HUDEP-2 (cell line): ENCODE results near the gene ATP8A1.
A peak's percentile ranks its signal among the peaks of the same experiment; 100 is the strongest.

Source experiments
- DNase-seq, 76 experiments: peaks; one replicate each; lab custom pipeline; 2025; ENCODE audit not compliant: unreplicated experiment in 76 of 76; lab: John Stamatoyannopoulos, UW

Gene ATP8A1

DNA sequence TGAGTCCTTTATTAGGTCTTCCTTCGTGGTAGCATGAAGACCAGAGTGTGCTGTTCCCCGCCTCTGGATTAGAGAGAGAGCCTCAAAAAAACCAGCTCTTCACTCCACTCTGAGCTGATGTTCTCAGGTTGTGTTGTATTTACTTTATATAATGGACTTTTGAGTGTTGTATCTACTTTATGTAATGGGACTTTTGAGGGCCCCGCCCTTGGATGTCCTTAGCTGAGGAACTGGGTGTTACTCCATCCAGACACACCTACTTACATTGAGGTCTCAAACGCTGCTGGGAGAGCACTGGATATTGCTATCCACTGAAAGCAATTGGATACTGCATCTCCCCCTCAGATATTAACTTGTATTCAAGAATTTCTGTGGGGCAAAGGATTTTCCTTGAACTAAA, 28.2 kb downstream of the ATP8A1 start:
- no peak for DNase-seq

DNA sequence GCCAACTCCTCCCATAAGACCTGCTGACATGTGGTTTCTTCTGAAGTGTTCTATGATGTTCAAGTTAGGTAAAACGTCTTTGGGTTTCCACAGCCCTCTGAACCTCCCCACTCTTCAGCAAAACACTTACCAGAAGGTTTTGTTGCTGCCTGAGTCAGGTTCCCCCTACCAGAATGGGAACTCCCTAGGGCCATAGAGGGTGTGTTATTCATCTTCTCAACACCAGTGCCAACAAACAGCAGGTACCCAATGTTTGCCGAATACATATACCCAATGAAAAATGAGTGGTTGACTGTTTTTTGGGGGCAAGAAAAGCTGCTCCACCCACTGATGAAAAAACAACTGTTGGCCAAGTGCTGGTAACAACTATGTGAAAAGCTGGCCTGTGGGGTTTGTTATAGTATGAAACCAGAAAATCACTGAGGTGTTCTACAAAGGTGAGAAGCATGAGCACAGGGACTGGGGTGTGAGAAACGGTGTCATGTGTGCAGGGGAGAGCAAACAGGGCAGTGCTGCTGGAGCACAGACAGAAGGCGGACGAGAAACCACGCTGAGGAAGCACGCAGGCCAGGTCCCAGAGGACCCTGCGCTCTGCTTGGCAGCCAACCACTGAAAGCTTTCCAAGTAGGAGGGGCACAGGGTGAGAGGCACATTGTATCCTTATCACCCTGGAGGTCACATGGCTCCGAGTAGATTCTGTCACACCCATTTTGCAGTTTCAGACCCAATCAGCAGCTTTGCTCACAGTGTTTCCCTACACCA, 28.8 kb downstream of the ATP8A1 start:
- DNase-seq: peak in 1 of 76 experiments; percentile 1

DNA sequence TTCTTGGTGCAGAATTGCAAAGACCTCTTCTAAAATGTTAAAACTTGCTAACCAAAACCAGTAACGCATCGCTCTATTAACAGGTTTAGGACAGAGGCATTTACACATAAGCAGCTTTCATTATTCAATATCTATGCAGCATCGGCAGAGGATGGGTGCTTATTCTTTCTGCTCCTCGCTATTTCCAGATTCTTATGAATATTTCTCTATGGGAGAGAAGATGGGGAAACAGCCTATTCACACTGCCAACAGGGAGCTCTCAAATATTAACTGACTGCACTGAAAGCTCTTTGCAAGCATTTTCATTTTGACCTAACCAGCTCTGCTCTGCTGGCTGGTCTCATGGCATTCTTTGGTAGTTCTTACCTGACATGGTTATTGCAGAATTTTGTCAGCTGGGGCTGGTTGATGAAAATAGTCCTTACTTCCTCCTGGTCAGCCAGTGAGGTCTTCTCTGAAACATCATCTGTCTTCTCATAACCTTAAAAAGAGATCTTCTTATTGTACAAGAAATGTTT, 30.2 kb downstream of the ATP8A1 start:
- no peak for DNase-seq

DNA sequence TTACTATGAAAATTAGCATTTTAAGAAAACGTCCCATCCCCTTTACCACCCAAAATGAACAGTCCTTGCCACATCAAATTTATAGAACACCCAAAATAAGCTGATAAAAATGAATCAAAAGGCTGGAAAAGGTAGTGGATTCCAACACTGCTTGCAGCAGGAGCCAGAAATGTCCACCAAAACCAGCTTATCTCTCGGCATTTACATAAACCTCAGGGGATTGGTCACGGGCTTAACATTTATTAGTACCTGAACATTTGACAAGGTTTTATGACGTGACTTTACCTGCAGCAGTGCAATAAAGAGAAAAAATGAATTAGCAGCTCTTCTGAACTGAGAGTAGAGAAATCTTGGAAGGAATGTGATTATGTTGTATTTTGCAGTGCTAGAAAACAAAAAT, 31.6 kb downstream of the ATP8A1 start:
- DNase-seq: no peak

DNA sequence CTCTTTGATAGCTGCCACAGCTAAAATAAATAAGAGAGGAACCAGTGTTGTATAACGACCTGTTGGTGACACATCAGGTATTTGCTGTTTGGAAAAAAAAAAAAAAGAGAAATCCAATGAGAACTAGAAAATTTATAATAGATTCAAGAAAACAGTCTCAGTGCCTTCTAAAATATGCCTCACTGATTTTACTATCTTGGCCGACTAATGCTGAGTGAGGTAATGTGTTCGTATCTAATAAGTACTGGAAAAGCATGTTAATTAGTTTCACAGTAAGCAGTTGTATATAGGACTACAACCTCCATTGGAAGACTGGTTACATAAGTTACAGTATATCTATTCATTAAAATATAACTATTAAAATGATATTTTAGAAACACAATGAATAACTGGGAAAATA, 32.4 kb downstream of the ATP8A1 start:
- DNase-seq: no peak

DNA sequence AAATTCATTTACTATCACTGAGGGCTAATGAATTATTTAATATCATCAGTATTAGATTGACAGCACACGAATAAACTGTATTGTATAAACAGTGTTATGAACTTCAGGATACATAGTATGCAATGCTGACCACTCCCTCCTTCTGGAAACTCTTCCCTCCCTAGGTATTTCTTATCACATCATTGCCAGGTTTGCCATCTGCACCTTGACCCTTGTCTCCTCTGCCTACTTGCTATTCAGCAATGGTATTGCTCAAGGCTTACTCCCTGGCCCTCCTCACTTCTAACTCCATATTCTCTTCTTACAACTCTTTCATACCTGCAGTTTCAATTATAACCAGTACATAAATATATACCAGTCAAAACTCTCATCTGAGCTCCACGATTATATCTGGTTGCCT, 38.9 kb downstream of the ATP8A1 start:
- no peak for DNase-seq

DNA sequence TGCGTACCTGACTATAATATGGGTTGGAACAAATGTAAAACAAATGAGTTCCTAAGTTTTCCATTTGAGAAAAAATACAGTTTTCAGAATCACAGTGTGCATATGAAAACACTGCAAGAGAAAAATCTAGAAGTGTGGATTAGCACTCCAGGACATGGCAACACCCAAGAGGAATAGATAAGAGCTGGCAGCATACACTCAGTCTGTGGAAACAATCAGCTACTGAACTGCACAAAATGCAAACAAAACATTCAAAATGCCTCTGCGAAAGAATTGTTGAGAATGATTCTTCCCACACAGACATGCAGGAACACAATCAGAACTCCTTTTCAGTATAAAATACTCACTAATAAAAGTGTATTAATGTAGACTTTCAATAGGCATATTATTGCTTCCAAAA, 39.9 kb downstream of the ATP8A1 start:
- DNase-seq: no peak

DNA sequence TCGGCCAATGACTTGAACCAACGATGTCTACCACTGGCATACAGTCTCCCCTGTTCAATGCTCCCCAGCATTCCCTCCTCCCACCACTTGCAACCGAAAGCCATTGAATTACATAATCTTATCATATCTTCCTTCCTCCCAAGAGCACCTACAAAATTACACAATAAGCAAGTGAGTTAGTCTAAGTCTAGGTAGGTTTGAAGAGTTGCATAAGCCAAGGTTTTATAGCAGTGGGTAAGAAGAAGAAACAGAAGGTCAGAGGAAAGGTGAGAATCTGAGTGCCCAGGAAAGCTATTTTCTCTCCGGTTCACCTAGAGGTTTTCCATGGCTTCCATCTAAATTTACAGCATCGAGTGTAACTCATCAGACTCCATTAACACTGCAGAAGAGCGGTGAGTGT, 40.3 kb downstream of the ATP8A1 start:
- DNase-seq: no peak

DNA sequence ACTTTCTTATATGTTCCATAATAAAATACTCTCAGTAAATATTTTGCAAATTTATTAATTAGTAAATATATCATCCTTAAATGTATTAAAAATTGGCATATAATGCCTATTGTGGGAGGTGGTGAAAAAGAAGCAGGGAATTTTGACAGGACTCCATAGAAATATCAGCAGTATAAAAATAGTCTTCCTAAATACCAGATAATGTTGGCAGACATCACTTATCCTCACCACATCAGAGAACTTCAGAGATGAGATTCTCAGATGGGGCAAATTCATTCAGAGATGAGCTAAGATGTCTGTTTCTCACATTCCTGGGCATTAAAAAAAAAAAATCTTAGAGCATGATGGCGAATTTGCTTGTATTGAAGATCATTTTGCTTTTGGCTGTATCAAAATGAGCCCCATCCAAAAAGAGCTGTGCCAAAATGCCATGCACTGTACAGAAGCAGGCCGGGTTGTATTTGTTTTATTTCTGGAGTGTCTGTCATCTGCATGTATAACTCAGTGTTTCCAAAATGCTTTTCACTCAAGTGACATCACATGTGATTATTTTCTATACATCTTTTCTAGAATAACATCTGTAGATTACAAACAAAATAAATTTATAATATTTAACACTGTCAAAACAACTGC, 41.7 kb downstream of the ATP8A1 start:
- no peak for DNase-seq

DNA sequence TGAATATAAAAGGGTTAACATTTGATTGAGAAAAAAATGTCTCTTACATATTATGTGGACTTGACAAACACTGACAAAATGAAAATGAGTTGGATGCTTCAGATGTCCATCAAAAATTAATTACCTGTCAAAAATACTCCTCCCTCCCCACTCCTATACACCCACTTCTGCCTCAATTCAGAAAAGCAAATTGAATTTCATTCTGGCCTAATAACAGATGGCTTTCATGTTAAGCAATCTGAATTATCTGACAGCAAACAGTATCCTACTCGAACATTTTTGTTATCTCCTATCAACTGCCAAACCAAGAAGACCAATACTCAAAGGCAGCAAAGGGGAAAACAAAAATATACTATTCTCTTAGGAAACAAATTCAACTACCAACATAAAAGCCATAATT, 44.0 kb downstream of the ATP8A1 start:
- no peak for DNase-seq

DNA sequence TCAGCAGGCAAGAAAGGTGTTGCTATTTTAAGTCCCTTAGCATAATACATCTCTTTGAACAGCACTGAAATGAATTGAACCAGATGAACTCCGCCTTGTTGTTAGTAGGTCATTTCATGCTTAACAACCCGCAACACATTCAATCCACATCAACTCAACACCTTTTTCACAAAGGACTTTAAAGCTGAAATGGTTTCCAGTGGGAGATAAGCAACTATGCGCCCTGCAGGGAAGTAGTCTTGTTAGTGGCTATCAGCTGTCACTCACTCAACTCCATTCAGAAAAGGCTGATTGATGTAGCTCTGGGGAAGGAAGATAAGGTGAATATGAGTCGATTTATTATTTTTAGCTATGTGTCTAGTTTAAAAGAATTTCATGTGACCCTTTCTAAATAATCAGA, 46.0 kb downstream of the ATP8A1 start:
- no peak for DNase-seq

DNA sequence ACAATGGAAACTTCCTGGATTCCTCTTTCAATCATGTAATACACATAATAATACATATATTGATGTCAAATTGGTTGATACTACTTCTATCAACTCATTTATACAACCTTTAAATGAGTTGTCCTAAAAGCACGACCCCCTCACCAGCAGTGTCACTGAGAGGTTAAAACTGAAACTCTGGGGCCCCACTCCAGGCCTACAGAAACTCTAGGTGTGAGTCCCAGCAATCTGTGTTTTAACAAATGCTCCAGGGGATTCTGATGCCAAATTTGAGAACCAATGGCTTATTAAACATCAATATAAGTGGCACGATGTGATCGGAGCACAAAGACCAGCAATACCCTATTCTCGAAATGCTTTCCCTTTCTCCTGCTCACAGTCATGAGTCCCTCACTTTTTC, 47.9 kb downstream of the ATP8A1 start:
- DNase-seq: no peak

DNA sequence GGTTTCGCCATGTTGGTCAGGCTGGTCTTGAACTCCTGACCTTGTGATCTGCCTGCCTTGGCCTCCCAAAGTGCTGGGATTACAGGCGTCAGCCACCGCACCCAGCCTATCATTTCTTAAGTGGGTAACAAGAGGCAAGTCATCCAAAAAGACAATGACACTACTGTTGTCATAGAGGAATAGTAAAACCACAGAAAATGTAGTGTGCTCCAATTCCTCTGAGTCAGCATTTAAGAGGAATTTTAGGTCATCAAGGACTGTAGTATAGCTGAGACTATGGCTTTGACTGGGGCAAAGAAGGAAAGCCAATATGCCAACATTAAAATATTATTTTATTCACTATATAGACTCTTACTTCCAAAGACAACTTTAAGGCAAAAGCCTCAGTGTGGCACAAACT, 48.4 kb downstream of the ATP8A1 start:
- no peak for DNase-seq

DNA sequence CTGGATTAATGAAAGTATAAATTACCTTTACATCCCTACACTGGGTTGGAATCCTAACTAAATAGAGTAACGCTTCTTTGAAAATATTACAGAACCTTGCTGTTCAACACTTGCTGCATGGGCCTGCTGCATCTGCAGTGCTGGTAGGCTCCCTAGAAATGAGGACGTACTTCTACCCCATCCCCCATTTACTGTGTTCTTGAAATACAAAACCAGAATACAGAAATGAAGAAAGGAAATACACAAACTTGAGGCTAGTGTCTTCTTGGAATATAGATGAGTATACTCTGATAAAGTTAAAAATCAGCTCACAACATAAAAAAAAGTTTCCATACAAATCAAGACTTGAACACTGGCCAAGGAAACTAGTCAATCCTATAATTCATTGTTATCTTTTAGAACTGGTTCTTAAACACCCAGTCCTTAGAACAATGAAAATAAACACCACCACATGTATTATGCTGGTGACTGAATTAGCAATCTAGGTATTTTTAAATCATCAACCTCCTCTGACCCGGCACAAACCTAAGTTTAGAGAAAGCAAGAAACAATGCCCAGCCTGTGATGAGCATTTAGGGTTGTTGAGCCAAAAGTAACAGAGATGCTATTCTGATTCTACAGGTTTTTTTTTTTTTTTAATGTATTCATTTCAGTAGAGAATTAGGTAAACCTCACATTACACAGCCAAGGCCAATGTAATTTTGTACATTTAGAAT, 49.7 kb downstream of the ATP8A1 start:
- DNase-seq: no peak

DNA sequence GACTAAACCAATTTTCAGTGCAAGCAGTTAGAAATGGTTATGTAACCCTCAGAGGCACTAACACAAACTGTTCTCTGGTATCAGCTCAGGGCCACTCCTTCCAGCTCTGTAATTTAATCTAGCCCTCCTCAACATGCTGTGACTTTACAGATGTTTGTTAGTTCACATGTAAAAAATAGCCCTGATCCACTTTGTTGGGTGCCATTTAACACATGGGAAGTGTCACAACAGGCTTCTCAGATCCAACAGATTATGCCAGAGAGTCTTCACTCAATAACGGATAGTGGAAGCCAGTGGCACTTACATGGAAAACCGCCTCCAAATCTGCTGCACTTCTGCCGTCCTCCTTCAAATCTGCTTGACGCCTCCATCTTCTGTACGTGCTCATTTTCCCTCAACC, 51.6 kb downstream of the ATP8A1 start:
- DNase-seq: no peak

DNA sequence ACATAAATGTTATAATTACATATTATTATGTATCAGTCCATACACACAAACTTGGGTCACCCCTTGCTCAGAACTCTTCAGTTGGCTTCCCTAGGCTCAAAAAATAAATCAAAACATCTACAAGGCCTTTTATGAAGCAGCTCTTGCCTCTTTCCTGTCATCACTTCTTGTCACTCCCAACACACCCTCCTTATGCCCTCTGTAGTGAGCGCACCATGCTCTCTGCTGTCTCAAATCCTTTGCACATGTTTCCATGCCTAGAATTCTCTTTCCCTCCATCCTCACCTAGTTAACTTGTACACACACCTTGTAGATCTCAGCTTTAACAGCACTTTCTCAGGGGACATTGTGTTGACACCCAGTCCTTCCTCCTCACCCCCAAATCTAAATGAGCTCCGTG, 53.0 kb downstream of the ATP8A1 start:
- no peak for DNase-seq

DNA sequence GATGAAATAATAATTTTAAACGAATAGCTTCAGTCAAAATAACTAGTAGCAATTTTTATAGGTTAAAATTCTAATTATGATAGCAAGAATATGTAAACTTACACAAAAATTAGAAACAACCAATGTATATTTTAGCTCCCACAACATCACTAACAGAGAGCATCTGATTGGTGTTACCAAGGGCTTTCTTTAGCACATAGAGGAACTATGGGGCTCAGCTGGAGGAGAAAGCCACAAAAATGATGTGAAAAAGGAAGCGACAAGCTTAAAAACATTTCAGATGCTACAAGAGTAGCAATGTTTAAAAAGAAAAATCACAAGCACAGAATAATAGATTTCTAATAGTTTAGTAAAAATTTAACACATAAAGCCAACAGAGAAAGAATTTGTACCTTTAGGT, 56.3 kb downstream of the ATP8A1 start:
- no peak for DNase-seq

DNA sequence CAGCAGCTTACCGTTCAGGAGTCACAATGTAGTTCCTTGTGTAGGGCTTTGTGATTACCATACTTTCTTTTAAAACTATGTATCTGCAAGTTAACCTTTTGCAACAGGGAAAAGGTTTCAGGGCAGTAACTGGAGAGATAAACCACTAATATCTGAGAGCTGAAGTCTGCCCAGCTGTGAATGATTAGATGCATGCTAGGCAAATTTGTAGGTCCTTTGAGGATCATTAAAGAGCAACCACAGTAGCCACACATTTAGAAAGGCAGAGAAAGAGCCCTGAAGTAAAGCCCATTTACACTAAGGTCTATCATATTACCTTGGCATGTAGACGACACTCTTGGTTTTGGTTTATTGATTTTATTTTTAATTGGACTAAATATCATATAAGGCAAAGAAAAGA, 60.0 kb downstream of the ATP8A1 start:
- DNase-seq: no peak

DNA sequence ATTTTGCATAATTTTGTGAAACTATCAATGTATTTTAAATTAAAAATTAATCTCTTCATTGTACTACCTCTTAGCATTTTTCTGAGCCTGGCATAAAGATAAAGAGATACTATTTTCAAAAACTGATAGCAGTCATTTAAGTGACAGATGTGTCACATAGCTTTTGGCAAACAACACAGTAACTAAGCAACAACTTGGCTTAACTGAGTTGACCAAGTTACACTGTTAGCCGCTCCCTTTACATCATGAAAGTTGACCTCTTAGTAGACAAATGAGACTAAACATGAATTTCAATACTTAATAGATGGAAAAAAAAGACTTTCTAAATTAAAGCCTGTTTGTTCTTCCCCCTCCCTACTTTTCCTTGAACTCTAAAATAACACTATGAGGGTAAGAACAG, 62.0 kb downstream of the ATP8A1 start:
- no peak for DNase-seq

DNA sequence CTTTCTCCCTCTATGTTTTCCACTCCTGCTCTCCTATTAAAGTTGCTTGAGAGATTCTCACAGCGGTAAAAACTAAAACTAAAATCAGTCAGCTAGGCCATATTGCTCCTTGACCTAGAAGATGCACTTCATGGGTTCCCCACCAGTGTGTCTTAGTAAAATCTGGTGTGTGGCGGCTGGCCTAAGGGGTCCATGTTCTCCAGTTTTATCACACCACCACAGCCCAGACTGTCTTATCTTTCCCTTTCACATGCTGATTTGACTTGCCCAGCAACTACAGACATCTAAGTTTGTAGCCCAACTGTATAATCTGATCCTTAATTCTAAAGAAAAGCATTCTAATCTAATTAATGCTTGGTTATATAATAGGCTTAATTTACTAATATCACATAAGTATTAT, 68.0 kb downstream of the ATP8A1 start:
- peak in 48 of 76 experiments; percentile 1 to 65 (median 16) for DNase-seq

DNA sequence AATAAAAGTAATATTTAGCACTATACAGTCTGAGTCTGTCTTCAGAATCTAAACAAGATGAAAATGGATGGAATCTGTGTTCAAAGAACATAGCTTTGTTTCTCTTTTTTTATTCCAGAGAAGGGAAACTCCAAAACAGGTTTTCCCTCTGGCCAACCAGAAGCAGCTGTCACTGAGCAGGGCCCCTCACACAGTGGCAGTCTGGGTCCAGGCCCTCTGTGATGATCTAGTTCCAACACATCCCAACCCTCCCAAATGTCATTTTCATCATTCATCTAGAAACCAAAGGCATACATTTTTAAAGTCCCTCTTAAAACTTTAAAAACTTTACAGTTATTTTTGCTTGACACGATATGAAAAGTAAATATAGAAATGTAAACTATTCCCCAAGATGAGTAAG, 70.1 kb downstream of the ATP8A1 start:
- no peak for DNase-seq

DNA sequence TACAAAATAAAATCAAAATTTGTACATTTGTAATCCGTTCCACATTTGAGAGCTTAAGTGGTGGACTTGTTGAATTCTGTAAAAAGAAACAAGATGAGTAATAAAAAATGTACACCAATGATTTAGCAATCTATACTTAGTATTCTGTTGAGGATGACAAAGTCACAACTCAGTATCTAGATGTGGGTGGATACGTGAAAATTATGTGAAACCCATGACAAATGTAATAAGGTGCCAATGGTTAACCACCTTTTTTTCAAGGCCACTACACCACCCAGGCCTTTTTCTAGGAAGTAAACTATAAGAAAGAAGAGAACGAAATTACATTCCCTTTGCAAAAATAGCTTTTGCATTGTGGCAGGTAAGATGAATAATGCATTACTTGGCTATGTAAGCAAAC, 77.0 kb downstream of the ATP8A1 start:
- no peak for DNase-seq
